Stimulated activated naive CD4-positive, alpha-beta T cell (primary cell): Measurements from ENCODE around the gene ASGR2.
"Not testable (repeated sequence)": the region's sequence is repeated elsewhere in the genome, so short reads cannot be mapped to it uniquely, and the experiment has no call there.

ENCODE experiments used
- DNase-seq, 6 experiments: peaks; one replicate each; lab custom pipeline; 2025; lab: John Stamatoyannopoulos, UW

The ASGR2 gene

GRCh38 chr17:7098802-7099459 is 15.7 kb downstream of the ASGR2 start:
- no peak for DNase-seq

- no peak for DNase-seq
These were observed 16.7 kb downstream of the ASGR2 start for GRCh38 chr17:7097940-7098339.

GRCh38 chr17:7095625-7096024 is 19.0 kb downstream of the ASGR2 start:
- no peak for DNase-seq

GRCh38 chr17:7094652-7095019 is 20.0 kb downstream of the ASGR2 start:
- no peak for DNase-seq

GRCh38 chr17:7091311-7092005 is 23.2 kb downstream of the ASGR2 start:
- peak in 2 of 6 experiments; percentile 7 to 45 for DNase-seq

- not testable (repeated sequence) for DNase-seq
These were observed 25.1 kb downstream of the ASGR2 start for GRCh38 chr17:7089570-7089969.

- DNase-seq = not testable (repeated sequence)
These were observed 26.2 kb downstream of the ASGR2 start for GRCh38 chr17:7088442-7088841.

GRCh38 chr17:7084088-7084487 is 30.5 kb downstream of the ASGR2 start:
- no peak for DNase-seq

- no peak for DNase-seq
These were observed 31.0 kb downstream of the ASGR2 start for GRCh38 chr17:7083592-7083991.

GRCh38 chr17:7081341-7082062 is 33.1 kb downstream of the ASGR2 start:
- DNase-seq = no peak

- DNase-seq = no peak
These were observed 34.1 kb downstream of the ASGR2 start for GRCh38 chr17:7080456-7081041.

- DNase-seq = no peak
These were observed 34.8 kb downstream of the ASGR2 start, which contains the start of gene CLEC10A for GRCh38 chr17:7079581-7080455. CLEC10A (minus strand) TSS chr17:7080251; CDS start chr17:7078812, 1,439 bp downstream.

- DNase-seq = no peak
These were observed 35.9 kb downstream of the ASGR2 start for GRCh38 chr17:7078711-7079110.

GRCh38 chr17:7077911-7078546 is 36.6 kb downstream of the ASGR2 start:
- DNase-seq = no peak

- DNase-seq = no peak
These were observed 39.7 kb downstream of the ASGR2 start for GRCh38 chr17:7074931-7075330.

- DNase-seq = no peak
These were observed 42.2 kb downstream of the ASGR2 start for GRCh38 chr17:7072406-7072805.

- no peak for DNase-seq
These were observed 43.9 kb downstream of the ASGR2 start for GRCh38 chr17:7070712-7071111.

- no peak for DNase-seq
These were observed 46.4 kb downstream of the ASGR2 start for GRCh38 chr17:7068268-7068667.

- DNase-seq = no peak
These were observed 47.4 kb downstream of the ASGR2 start for GRCh38 chr17:7067198-7067597.

GRCh38 chr17:7064261-7064660 is 50.4 kb downstream of the ASGR2 start:
- DNase-seq = no peak

- no peak for DNase-seq
These were observed 51.0 kb downstream of the ASGR2 start for GRCh38 chr17:7063518-7064094.
